NCI-H1048 (cell line): ENCODE measurements around the gene GNPTAB.
"Not testable (repeated sequence)": the region's sequence is repeated elsewhere in the genome, so short reads cannot be mapped to it uniquely, and the experiment has no call there.

ENCODE experiments used
- DNase-seq: peaks from one replicate; lab custom pipeline; 2025; lab: John Stamatoyannopoulos, UW

The GNPTAB gene

DNA sequence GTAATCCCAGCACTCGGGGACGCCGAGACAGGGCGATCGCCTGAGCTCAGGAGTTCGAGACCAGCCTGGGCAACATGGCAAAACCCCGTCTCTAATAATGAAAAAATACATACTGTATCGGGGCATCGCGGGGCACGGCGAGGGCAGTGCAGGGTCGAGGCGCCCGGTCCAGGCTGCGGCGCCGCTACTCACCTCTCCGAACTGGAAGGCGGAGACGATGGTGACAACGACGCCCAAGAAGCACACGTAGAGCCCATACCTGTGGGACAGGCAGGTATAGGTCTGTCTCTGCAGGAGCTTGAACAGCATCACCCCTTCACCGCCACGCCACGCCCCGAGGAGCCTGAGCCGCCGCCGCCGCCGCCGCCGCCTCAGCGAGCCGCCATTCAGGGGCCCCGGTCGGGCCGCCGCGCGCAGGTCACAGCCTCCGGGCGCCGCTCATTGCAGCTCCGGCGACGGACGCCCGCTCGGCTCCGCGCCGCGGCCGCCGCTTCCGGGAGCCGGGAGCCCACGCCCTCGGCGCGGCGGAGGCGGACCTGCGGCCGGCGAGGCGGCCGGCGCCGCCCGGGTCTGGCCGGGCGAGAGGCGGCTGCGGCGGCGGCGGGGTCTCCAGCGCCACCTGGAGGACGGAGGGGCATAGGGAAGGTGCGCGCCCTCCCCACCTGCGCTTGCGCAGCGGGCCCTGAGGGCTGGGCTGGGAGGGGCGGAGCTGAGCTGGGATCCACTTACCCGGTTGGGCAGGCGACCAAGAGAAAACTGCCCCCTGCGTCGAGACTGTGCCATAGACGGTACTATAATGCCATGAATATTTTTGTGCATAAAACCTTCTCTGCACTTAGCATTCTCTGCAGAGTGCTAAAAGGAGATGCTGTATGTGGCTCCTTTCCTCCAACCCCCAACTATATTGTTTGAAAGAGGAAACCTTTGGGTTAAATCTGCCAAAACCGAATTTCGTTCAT is at the start of gene GNPTAB:
TSS of gene GNPTAB (minus strand) at position 593 of the 959 bp plus-strand sequence. CDS start at position 309, 284 bp downstream.
- peak; percentile 76 for DNase-seq

GRCh38 chr12:101878243-101878821 is 47.6 kb upstream of the GNPTAB start:
- DNase-seq, result no peak

- no peak for DNase-seq
Measured at GRCh38 chr12:101877806-101878242, 47.1 kb upstream of the GNPTAB start.

GRCh38 chr12:101876861-101877805 is 46.4 kb upstream of the GNPTAB start, which contains the start of gene DRAM1:
TSS of gene DRAM1 (plus strand) at chr12:101877580. CDS start at chr12:101877790, 210 bp downstream.
- DNase-seq, result peak; percentile 38

DNA sequence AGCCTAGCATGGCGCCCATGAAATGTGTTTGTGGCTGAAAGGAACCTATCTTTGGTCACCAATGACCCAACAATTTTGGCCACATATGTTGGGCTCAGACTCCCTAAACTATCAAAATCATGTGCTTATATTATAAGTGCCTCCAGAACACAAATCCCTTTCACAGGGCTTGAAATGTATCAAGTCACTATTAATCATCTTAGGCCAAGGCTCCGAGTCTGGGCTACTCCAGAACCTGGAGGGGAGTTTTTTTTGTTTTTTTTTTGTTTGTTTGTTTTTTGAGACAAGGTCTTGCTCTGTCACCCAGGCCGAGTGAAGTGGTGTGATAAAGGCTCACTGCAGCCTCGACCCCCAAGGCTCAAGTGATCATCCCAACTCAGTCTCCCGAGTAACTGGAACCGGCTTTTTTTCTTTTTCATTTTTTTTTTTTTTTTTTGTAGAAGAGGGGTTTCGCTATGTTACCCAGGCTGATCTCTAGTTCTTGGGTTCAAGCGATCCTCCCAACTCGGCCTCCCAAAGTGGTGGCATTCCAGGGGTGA is 45.6 kb upstream of the GNPTAB start:
- DNase-seq, result no peak

DNA sequence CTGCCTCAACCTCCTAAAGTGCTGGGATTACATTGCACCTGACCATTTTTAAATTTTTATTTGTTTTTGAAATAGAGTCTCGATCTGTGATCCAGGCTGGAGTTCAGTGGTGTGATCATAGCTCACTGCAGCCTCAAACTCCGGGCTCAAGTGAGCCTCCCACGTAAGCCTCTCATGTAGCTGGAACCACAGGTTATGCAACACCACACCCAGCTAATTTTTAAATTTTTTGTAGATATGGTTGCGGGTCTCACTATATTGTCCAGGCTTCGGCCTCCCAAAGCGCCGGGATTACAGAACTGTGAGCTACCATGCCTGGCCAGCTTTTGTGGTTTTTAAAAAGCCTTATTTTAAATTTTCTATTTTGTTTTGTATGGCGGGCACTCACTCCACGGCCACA is 44.4 kb upstream of the GNPTAB start:
- DNase-seq, result no peak

DNA sequence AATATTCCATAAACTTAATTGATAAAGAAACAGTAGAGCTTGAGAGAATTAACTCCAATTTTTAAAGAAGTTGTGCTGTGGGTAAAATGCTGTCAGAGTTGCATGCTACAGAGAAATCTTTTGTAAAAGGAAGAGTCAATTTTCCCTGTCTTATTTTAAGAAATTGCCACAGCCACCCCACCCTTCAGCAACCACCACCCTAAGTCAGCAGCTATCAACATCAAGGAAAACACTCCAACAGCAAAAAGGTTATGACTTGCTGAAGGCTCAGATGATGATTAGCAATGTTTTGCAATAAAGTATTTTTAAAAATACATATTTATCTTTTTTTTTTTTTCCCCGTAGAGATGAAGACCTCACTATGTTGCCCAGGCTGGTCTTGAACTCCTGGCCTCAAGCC is 40.2 kb upstream of the GNPTAB start:
- DNase-seq, result no peak

GRCh38 chr12:101867619-101868018 is 36.9 kb upstream of the GNPTAB start:
- DNase-seq, result not testable (repeated sequence)

GRCh38 chr12:101866615-101867373 is 36.0 kb upstream of the GNPTAB start:
- no peak for DNase-seq

- DNase-seq, result no peak
Measured at GRCh38 chr12:101863981-101864380, 33.2 kb upstream of the GNPTAB start.

DNA sequence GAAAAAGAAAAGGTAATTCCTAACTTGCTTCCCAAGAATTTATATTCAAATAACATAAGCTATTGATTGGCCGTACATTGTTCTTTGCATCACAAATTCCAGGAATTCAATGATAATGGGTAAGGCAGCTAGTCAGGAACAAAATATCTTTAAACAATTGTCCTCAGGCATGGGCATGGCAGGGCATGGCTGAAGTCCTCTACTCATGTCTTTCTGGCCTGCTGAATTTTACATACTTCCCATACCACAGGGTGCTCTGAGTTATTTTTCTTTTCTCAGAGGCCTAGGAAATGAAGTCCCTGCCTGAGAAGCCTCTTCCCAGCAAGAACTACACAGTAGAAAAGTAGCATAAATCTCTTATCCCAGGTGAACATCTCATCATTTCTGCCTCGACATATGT is 31.5 kb upstream of the GNPTAB start:
- no peak for DNase-seq

GRCh38 chr12:101861688-101862087 is 30.9 kb upstream of the GNPTAB start:
- not testable (repeated sequence) for DNase-seq

DNA sequence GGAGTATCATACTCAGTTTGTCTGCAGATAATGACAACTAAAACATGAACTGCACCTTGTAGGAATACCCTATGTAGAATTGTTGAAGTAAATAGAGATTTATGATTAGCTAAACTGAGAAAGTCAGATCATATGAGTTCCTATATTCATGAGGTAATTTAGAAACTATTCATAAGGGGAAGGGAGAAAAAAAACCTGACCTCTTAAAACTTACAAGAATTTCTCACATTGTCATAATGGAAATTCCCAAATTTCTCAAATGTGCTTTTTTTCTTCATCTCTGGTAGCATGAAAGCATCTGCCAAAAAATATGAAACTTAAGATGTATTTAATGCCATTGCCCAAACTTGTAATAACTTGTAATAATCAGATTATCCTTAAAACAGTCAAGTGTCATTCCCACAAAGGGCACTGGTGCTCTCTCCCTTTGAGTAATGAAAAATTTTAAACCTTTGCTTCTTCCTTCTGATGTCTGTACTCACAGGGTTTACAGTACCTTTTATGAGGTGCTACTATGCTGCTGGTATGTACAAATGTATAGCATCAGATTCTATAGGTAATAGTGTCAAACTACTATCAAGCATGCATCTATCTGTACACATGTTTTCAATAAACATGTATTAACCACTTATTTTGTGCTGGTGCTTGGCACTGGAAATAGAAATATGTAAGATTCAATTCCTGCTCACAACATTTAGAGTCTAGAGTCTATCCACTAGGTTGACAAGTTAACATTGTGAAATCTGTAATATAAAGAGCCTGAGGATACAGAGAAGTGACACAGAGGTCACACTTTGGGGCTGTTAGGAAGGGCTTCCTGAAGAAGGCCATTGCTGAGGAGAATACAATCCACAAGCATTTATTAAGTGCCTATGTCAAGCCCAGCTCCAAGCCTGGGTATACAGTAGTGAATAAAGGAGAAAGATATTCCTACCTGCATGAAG is 29.2 kb upstream of the GNPTAB start:
- DNase-seq, result no peak

- DNase-seq, result no peak
Measured at GRCh38 chr12:101858361-101858760, 27.6 kb upstream of the GNPTAB start.

DNA sequence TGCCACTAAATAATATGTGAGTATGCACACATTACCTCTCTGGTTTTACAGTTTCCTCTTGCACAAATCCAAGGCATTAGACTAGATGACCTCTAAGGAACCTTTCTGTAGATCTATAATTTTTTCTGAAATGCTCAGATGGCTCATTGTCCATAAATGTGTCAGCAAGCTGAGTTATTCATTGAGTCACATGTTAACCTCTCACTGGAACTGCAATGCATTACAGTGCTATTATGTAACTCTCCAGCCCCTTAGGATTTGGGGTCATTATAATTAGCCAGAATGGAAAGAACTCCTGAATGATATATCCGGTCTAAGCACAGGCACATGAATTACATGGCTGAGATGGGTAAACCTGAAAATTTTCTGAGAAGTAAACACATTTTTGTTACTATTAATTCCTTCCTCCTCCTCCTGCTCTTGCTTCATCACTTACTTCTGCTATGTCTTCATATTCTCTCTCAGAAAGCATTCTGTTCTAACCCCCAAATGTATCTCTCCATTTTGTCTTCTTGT is 26.3 kb upstream of the GNPTAB start:
- no peak for DNase-seq

DNA sequence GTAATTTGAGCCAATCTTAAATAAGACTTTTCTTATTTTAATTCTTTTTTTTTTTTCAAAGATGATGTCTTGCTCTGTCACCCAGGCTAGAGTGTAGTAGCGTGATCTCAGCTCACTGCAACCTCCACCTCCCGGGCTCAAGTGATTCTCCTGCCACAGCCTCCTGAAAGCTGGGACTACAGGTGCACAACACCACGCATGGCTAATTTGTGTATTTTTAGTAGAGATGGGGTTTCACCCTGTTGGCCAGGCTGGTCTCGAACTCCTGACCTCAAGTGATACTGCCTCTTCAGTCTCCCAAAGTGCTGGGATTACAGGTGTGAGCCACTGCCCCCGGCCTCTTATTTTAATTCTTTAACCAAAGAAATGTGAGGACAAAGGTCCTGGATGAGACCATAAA is 25.9 kb upstream of the GNPTAB start:
- not testable (repeated sequence) for DNase-seq

GRCh38 chr12:101855976-101856375 is 25.2 kb upstream of the GNPTAB start:
- no peak for DNase-seq

- no peak for DNase-seq
Measured at GRCh38 chr12:101855364-101855884, 24.7 kb upstream of the GNPTAB start.

- no peak for DNase-seq
Measured at GRCh38 chr12:101854747-101855146, 24.0 kb upstream of the GNPTAB start.
